GM18858 (cell line): Measurements from ENCODE around the gene RBM17.
"Not testable (repeated sequence)": the region's sequence is repeated elsewhere in the genome, so short reads cannot be mapped to it uniquely, and the experiment has no call there.

Experiments
- ATAC-seq: cut with Tn5 transposase; IDR thresholded peaks from one replicate; pipeline ENCODE4 v1.9.1; 2021; ENCODE audit not compliant: unreplicated experiment

RBM17 gene

GRCh38 chr10:6077071-6077675 lies 11.7 kb upstream of the RBM17 start:
- ATAC-seq: no peak

- ATAC-seq: no peak
Observed at GRCh38 chr10:6079044-6079443, 9.8 kb upstream of the RBM17 start.

GRCh38 chr10:6080417-6080973 lies 8.3 kb upstream of the RBM17 start:
- ATAC-seq: no peak

GRCh38 chr10:6082496-6083395 lies 6.1 kb upstream of the RBM17 start:
- no peak for ATAC-seq

GRCh38 chr10:6083523-6084475 lies 5.0 kb upstream of the RBM17 start:
- ATAC-seq: no peak

- no peak for ATAC-seq
Observed at GRCh38 chr10:6086375-6087233, 2.2 kb upstream of the RBM17 start.

- no peak for ATAC-seq
Observed at GRCh38 chr10:6089334-6090219, 743 bp downstream of the RBM17 start.

GRCh38 chr10:6091630-6092029 lies 2.8 kb downstream of the RBM17 start:
- no peak for ATAC-seq

- ATAC-seq: no peak
Observed at GRCh38 chr10:6092731-6093130, 3.9 kb downstream of the RBM17 start.

GRCh38 chr10:6095810-6096570 lies 7.2 kb downstream of the RBM17 start:
- ATAC-seq: no peak

GRCh38 chr10:6097063-6097462 lies 8.2 kb downstream of the RBM17 start:
- no peak for ATAC-seq

GRCh38 chr10:6098156-6098555 lies 9.3 kb downstream of the RBM17 start:
- ATAC-seq: no peak

GRCh38 chr10:6100370-6100769 lies 11.5 kb downstream of the RBM17 start:
- no peak for ATAC-seq

GRCh38 chr10:6101181-6101580 lies 12.3 kb downstream of the RBM17 start:
- ATAC-seq: no peak

GRCh38 chr10:6102128-6102527 lies 13.3 kb downstream of the RBM17 start:
- ATAC-seq: no peak

GRCh38 chr10:6103591-6103990 lies 14.8 kb downstream of the RBM17 start:
- ATAC-seq: no peak

GRCh38 chr10:6107616-6108015 lies 18.8 kb downstream of the RBM17 start:
- not testable (repeated sequence) for ATAC-seq

- no peak for ATAC-seq
Observed at GRCh38 chr10:6108072-6108471, 19.2 kb downstream of the RBM17 start.
